ENCODE data around the gene ZNF774.
"Not testable (repeated sequence)": the region's sequence is repeated elsewhere in the genome, so short reads cannot be mapped to it uniquely, and the experiment has no call there.

ZNF774 gene

GRCh38 chr15:90352107-90352893 is at the start of gene ZNF774:
TSS of gene ZNF774 (plus strand) at chr15:90352284. CDS start at chr15:90354661, 2,377 bp downstream.
- peak; percentile 97 for DNase-seq (ENCODE audit: low read depth)

GRCh38 chr15:90305355-90305754 is 46.7 kb upstream of the ZNF774 start:
- H3K4me3 ChIP-seq (replicated peaks; ENCODE audit: low read depth, low read length); DNase-seq (ENCODE audit: low read depth): not testable (repeated sequence)

More at GRCh38 chr15:90352107-90352893, at the start of gene ZNF774:
- TF ChIP-seq CTCF (IDR thresholded peaks at IDR 0.05; ENCODE audit: low read length, missing control alignments), result no peak
- peak within 1 kb of the TSS; percentile 88 for H3K4me3 ChIP-seq (replicated peaks; ENCODE audit: low read depth, low read length)

GRCh38 chr15:90305932-90306331 is 46.2 kb upstream of the ZNF774 start:
- no peak for TF ChIP-seq CTCF (IDR thresholded peaks at IDR 0.05; ENCODE audit: low read length, missing control alignments)
- no peak for DNase-seq (ENCODE audit: low read depth)
- no peak overlapping the region for H3K4me3 ChIP-seq (replicated peaks; ENCODE audit: low read depth, low read length)

GRCh38 chr15:90306560-90306959 is 45.5 kb upstream of the ZNF774 start:
- DNase-seq (ENCODE audit: low read depth), result no peak
- TF ChIP-seq CTCF (IDR thresholded peaks at IDR 0.05; ENCODE audit: low read length, missing control alignments), result no peak
- H3K4me3 ChIP-seq (replicated peaks; ENCODE audit: low read depth, low read length), result no peak overlapping the region

GRCh38 chr15:90307661-90308060 is 44.4 kb upstream of the ZNF774 start:
- no peak for DNase-seq (ENCODE audit: low read depth)
- no peak overlapping the region for H3K4me3 ChIP-seq (replicated peaks; ENCODE audit: low read depth, low read length)
- TF ChIP-seq CTCF (IDR thresholded peaks at IDR 0.05; ENCODE audit: low read length, missing control alignments), result no peak

- no peak overlapping the region for H3K4me3 ChIP-seq (replicated peaks; ENCODE audit: low read depth, low read length)
- DNase-seq (ENCODE audit: low read depth), result no peak
- TF ChIP-seq CTCF (IDR thresholded peaks at IDR 0.05; ENCODE audit: low read length, missing control alignments), result no peak
These were observed 43.1 kb upstream of the ZNF774 start for GRCh38 chr15:90309020-90309419.

- H3K4me3 ChIP-seq (replicated peaks; ENCODE audit: low read depth, low read length), result no peak overlapping the region
- DNase-seq (ENCODE audit: low read depth), result peak; percentile 96
- TF ChIP-seq CTCF (IDR thresholded peaks at IDR 0.05; ENCODE audit: low read length, missing control alignments), result no peak
These were observed 36.7 kb upstream of the ZNF774 start for GRCh38 chr15:90315278-90315982.
